HFF-Myc (cell line): ENCODE measurements around the gene ZIC4.

ENCODE experiments used
- DNase-seq: peaks from one replicate; pipeline ENCODE4 v3.0.0-alpha.2; 2011; ENCODE audit warnings: low read depth; ENCODE audit errors: extremely low read depth
- H3K4me3 ChIP-seq: replicated peaks from 2 replicates; pipeline ENCODE4 v1.5.1; 2011; ENCODE audit warnings: low read depth, mild to moderate bottlenecking, control low read depth, low read length
- CTCF ChIP-seq: IDR thresholded peaks from 2 replicates; pipeline ENCODE4 v1.5.1; 2012; ENCODE audit warnings: mild to moderate bottlenecking, low read depth, low read length, control low read depth; ENCODE audit errors: missing control alignments

Gene ZIC4

GRCh38 chr3:147385059-147386012 lies 21.0 kb downstream of the ZIC4 start:
- no peak for TF ChIP-seq CTCF
- DNase-seq: no peak
- H3K4me3 ChIP-seq: no peak overlapping the region

GRCh38 chr3:147384210-147385058 lies 21.9 kb downstream of the ZIC4 start:
- DNase-seq: no peak
- H3K4me3 ChIP-seq: no peak overlapping the region
- peak; percentile 41 for TF ChIP-seq CTCF

GRCh38 chr3:147383617-147384016 lies 22.7 kb downstream of the ZIC4 start:
- H3K4me3 ChIP-seq: no peak overlapping the region
- peak; percentile 41 for TF ChIP-seq CTCF
- no peak for DNase-seq

- H3K4me3 ChIP-seq: no peak overlapping the region
- no peak for DNase-seq
- TF ChIP-seq CTCF: no peak
Observed at GRCh38 chr3:147381596-147381995, 24.7 kb downstream of the ZIC4 start.

- no peak for TF ChIP-seq CTCF
- H3K4me3 ChIP-seq: no peak overlapping the region
- DNase-seq: no peak
Observed at GRCh38 chr3:147380977-147381376, 25.4 kb downstream of the ZIC4 start.

GRCh38 chr3:147380387-147380951 lies 25.9 kb downstream of the ZIC4 start:
- H3K4me3 ChIP-seq: no peak overlapping the region
- no peak for TF ChIP-seq CTCF
- no peak for DNase-seq
